NB4 (cell line): ENCODE data around the gene FOXP1.

Source experiments
- DNase-seq: peaks from one replicate; pipeline ENCODE4 v3.0.0; 2010; ENCODE audit warnings: low read depth
- H3K4me3 ChIP-seq: one replicate; pipeline ENCODE4 v1.5.1; 2011; ENCODE audit warnings: mild to moderate bottlenecking, low read depth, low read length, moderate library complexity
- CTCF ChIP-seq: IDR thresholded peaks from one replicate; pipeline ENCODE4 v1.5.1; 2012; ENCODE audit warnings: low read depth, low read length
- MYC ChIP-seq: IDR thresholded peaks from 2 replicates; pipeline ENCODE4 v1.6.1; 2011; ENCODE audit warnings: low read depth, low read length
- POLR2A ChIP-seq: IDR thresholded peaks from 2 replicates; pipeline ENCODE4 v1.6.1; 2011; ENCODE audit warnings: mild to moderate bottlenecking; ENCODE audit not compliant: insufficient read length; ENCODE audit errors: extremely low read depth
- TF ChIP-seq, protein P1 (sequence below): IDR thresholded peaks from 2 replicates; pipeline ENCODE4 v1.6.1; 2011; ENCODE audit warnings: low read depth, low read length

Gene FOXP1

DNA sequence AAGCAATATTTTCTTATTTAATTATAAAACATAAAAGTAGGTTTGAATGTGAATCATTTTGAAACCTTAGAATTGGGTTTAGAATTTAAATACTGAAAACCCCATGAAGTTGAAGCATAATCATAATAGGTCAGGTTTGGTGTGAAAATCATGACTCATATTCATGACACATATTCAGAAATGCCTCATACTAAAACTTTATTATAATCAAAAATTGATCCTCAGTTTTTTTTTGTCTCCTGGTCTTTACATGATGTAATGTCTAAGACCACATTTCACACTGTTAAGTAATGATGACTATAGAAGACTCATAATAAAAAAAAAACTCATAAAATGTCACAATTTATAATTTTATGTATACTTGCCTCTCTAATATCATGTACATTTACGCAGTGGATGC, 190.4 kb downstream of the FOXP1 start:
- DNase-seq, result no peak
- H3K4me3 ChIP-seq, result no peak overlapping the region
- no peak for TF ChIP-seq MYC
- no peak for TF ChIP-seq POLR2A
- TF ChIP-seq CTCF, result no peak
- TF ChIP-seq, protein P1, sequence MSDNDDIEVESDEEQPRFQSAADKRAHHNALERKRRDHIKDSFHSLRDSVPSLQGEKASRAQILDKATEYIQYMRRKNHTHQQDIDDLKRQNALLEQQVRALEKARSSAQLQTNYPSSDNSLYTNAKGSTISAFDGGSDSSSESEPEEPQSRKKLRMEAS, result no peak

DNA sequence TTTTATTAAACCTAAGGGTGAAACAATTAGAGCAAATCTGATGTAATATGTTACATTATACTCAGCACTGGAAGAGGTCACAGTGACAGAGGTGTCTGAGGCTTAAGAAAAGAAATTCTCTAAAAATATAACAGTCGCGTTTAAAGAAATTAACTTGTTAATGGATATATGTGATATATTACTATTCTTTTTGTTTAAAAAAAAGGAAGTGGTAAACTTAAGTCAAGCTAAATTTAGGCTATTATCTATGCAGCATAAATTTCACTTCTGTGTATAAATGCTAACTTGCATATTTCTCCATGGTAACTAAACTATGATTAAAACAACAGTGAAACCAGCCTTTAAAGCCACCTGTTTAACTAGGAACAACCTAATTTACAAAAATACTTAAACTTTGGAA, 191.3 kb downstream of the FOXP1 start:
- H3K4me3 ChIP-seq, result no peak overlapping the region
- TF ChIP-seq POLR2A (no peak), MYC (no peak), CTCF (no peak)
- TF ChIP-seq, protein P1, result no peak
- no peak for DNase-seq

DNA sequence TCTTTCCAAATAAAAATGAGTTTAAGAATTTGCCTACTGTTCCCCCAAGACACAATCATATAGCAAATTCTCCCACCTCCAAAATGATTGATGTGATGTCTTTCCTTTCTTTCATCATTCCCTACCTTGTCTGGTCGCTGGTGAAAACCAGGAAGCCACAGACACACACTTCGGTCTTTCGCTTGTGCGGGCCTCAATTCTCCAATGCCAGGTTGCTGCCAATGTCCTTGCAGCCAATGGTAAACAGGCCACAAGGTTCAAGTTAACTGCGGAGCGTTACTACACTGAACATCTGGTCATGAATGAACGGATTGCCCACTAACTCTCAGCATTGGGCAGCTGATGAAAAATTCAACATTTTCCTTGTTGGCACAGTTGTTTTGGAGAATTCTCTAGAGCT, 192.2 kb downstream of the FOXP1 start:
- TF ChIP-seq CTCF (no peak), POLR2A (no peak), MYC (no peak)
- TF ChIP-seq, protein P1, result no peak
- H3K4me3 ChIP-seq, result no peak overlapping the region
- DNase-seq, result no peak

DNA sequence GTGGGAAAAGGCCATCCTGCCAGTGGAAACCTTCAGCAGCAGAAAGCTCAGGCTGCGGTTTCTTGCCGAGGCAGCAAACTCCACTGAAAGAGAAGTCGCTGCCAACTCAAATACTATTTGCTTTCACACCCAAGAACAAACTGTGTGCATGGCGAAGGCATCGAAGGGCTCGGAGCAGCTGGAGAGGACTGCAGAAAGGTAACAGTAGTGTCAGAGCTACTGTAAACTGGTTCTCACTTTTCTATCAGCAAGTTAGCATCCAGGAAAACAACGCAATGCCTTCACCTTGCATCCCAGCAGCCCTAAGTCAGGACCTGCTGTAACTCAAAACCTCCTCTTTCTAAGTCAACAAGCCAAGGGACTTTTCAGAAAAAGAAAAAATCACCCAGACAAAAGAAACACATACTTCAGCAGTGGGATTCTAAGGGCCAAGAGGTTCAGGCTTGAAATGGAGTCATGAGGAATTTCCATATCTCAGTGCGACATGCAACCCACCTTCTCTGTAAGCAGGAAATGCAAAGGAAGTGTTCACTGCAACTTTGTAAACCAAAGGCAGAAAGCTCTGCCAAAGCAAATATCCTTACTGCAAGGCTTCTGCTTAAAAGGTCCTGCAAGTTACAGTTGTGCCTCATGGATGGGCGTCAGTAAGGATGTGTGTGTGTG, 193.5 kb downstream of the FOXP1 start:
- TF ChIP-seq POLR2A, result no peak
- TF ChIP-seq CTCF, result no peak
- no peak for TF ChIP-seq MYC
- TF ChIP-seq, protein P1, result no peak
- no peak overlapping the region for H3K4me3 ChIP-seq
- no peak for DNase-seq

- no peak overlapping the region for H3K4me3 ChIP-seq
- TF ChIP-seq MYC, result no peak
- TF ChIP-seq, protein P1, result no peak
- TF ChIP-seq CTCF, result no peak
- DNase-seq, result no peak
Observed at GRCh38 chr3:71389191-71389590, 194.3 kb downstream of the FOXP1 start.
